ENCODE results near the gene TEX264. TPM values are rescaled to one million over a fixed set of nuclear protein-coding genes. Genes with fewer than 3 reads are reported as not detected.
A peak's percentile ranks its signal among the peaks of the same experiment; 100 is the strongest.

TEX264 gene
- total RNA-seq, 1 donor from 2014 or later: 65.2 TPM

- Mint-ChIP-seq H3K27me3 (ENCODE audit: unreplicated experiment) (no peaks in the 10 kb centered on the region), H3K4me1 (ENCODE audit: unreplicated experiment) (peaks cover 19% of the 10 kb centered on the region), H3K9me3 (ENCODE audit: unreplicated experiment) (no peaks in the 10 kb centered on the region), H3K36me3 (ENCODE audit: unreplicated experiment) (peaks cover 10% of the 10 kb centered on the region), H3K4me3 (ENCODE audit: unreplicated experiment) (no peak overlapping the region), H3K27ac (ENCODE audit: unreplicated experiment) (no peak overlapping the region)
- TF ChIP-seq CTCF (IDR thresholded peaks at IDR 0.05): no peak
- DNase-seq (ENCODE audit: extremely low spot score, unreplicated experiment): no peak
These were observed 8.3 kb downstream of the TEX264 start for GRCh38 chr3:51679318-51679717.

DNA sequence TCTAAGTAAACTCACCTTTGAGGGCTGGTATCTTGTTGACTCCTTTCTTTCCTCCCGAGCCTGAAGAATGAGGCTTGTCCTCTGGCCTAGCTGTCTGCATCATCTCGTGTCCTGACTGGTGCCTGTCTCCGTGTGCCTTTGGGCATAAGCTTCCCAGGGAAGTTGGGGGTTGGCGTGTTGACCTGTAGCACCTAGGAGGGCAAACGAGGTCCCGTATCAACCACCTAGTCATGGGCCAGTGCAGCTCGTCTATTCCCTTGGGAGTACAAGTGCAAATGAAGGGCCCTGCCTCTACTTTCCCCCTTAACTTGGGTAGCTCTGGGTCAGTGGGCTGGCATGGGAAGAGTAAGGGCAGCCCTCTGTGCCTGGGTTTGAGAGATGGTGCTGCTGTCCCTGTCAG is 8.7 kb downstream of the TEX264 start:
- no peak for DNase-seq (ENCODE audit: extremely low spot score, unreplicated experiment)
- H3K27ac Mint-ChIP-seq (ENCODE audit: unreplicated experiment): no peak overlapping the region
- peaks cover 11% of the 10 kb centered on the region for H3K36me3 Mint-ChIP-seq (ENCODE audit: unreplicated experiment)
- no peak for TF ChIP-seq CTCF (IDR thresholded peaks at IDR 0.05)
- H3K27me3 Mint-ChIP-seq (ENCODE audit: unreplicated experiment): no peaks in the 10 kb centered on the region
- H3K4me1 Mint-ChIP-seq (ENCODE audit: unreplicated experiment): peaks cover 18% of the 10 kb centered on the region
- no peak overlapping the region for H3K4me3 Mint-ChIP-seq (ENCODE audit: unreplicated experiment)
- H3K9me3 Mint-ChIP-seq (ENCODE audit: unreplicated experiment): no peaks in the 10 kb centered on the region

- Mint-ChIP-seq H3K4me3 (ENCODE audit: unreplicated experiment) (no peak overlapping the region), H3K27me3 (ENCODE audit: unreplicated experiment) (no peaks in the 10 kb centered on the region), H3K27ac (ENCODE audit: unreplicated experiment) (no peak overlapping the region), H3K9me3 (ENCODE audit: unreplicated experiment) (no peaks in the 10 kb centered on the region), H3K4me1 (ENCODE audit: unreplicated experiment) (peaks cover 16% of the 10 kb centered on the region), H3K36me3 (ENCODE audit: unreplicated experiment) (peaks cover 12% of the 10 kb centered on the region)
- TF ChIP-seq CTCF (IDR thresholded peaks at IDR 0.05): no peak
- no peak for DNase-seq (ENCODE audit: extremely low spot score, unreplicated experiment)
These were observed 9.1 kb downstream of the TEX264 start for GRCh38 chr3:51680196-51680595.

- no peak for TF ChIP-seq CTCF (IDR thresholded peaks at IDR 0.05)
- H3K4me1 Mint-ChIP-seq (ENCODE audit: unreplicated experiment): peaks cover 21% of the 10 kb centered on the region
These were observed 9.7 kb downstream of the TEX264 start for GRCh38 chr3:51680663-51681230.

GRCh38 chr3:51681453-51681852 is 10.4 kb downstream of the TEX264 start:
- H3K4me3 Mint-ChIP-seq (ENCODE audit: unreplicated experiment): no peak overlapping the region
- peak overlapping the region; percentile 49 for H3K27ac Mint-ChIP-seq (ENCODE audit: unreplicated experiment)
- H3K27me3 Mint-ChIP-seq (ENCODE audit: unreplicated experiment): no peaks in the 10 kb centered on the region
- no peak for DNase-seq (ENCODE audit: extremely low spot score, unreplicated experiment)
- H3K36me3 Mint-ChIP-seq (ENCODE audit: unreplicated experiment): peaks cover 19% of the 10 kb centered on the region
- H3K9me3 Mint-ChIP-seq (ENCODE audit: unreplicated experiment): no peaks in the 10 kb centered on the region
- peaks cover 28% of the 10 kb centered on the region for H3K4me1 Mint-ChIP-seq (ENCODE audit: unreplicated experiment)
- TF ChIP-seq CTCF (IDR thresholded peaks at IDR 0.05): no peak

More at GRCh38 chr3:51680663-51681230, 9.7 kb downstream of the TEX264 start:
- H3K36me3 Mint-ChIP-seq (ENCODE audit: unreplicated experiment): peaks cover 15% of the 10 kb centered on the region
- no peak for DNase-seq (ENCODE audit: extremely low spot score, unreplicated experiment)
- no peaks in the 10 kb centered on the region for H3K9me3 Mint-ChIP-seq (ENCODE audit: unreplicated experiment)
- no peak overlapping the region for H3K4me3 Mint-ChIP-seq (ENCODE audit: unreplicated experiment)
- no peaks in the 10 kb centered on the region for H3K27me3 Mint-ChIP-seq (ENCODE audit: unreplicated experiment)
- no peak overlapping the region for H3K27ac Mint-ChIP-seq (ENCODE audit: unreplicated experiment)

All from osteocyte (in vitro differentiated cells).